Endothelial cell of umbilical vein (primary cell): Measurements from ENCODE around the gene ZNF77. TPM values are rescaled to one million over a fixed set of nuclear protein-coding genes. Genes with fewer than 3 reads are reported as not detected.

Source experiments
- BruUV-seq: library from RNA; stranded (reverse); fragments of 400-500 nt; replicated peaks from 2 replicates; lab custom pipeline; 2021; lab: Mats Ljungman, UMichigan
- CTCF ChIA-PET: fragments of 300-600, 350-600 bp; sonication (Branson Sonifier 250); formaldehyde crosslinking; loops from one replicate; lab custom pipeline; 2021; ENCODE audit warnings: antibody characterized with exemption, inconsistent platforms; lab: Charles Lee
- POLR2A ChIA-PET: fragments of 300-600, 350-600 bp; sonication (Branson Sonifier 250); formaldehyde crosslinking; loops from one replicate; lab custom pipeline; 2021; ENCODE audit warnings: antibody characterized with exemption, inconsistent platforms; lab: Charles Lee
- DNase-seq: peaks from one replicate; pipeline ENCODE4 v3.0.0-alpha.2; 2011; ENCODE audit warnings: low read depth, low spot score
- FAIRE-seq: peaks from 2 replicates; lab custom pipeline; 2011; peaks lifted over from hg19 to GRCh38; lab: Jason Lieb, UNC
- H2AFZ ChIP-seq: 2 replicates; pipeline ENCODE4 v1.6.0; 2012; ENCODE audit warnings: low read depth, low read length, control low read depth, inconsistent platforms
- H3K27ac ChIP-seq: 2 replicates; pipeline ENCODE4 v1.5.1; 2011; ENCODE audit warnings: low read depth, mild to moderate bottlenecking, control low read depth, low read length, moderate library complexity; ENCODE audit not compliant: insufficient read depth
- H3K27me3 ChIP-seq, 2 experiments: 2 replicates each; pipeline versions ENCODE4 v1.6.0 to v1.6.1; 2011; ENCODE audit warnings: low read length in 2 of 2, mixed read lengths in 1 of 2; ENCODE audit not compliant: control insufficient read depth in 2 of 2, insufficient read depth in 2 of 2
- H3K36me3 ChIP-seq, 2 experiments: 2 replicates in 1 of 2; 3 replicates in 1 of 2; pipeline ENCODE4 v1.5.1; 2011; ENCODE audit warnings: low read length in 2 of 2, mild to moderate bottlenecking in 1 of 2, moderate library complexity in 1 of 2; ENCODE audit not compliant: control insufficient read depth in 2 of 2, insufficient read depth in 2 of 2; ENCODE audit errors: extremely low read depth in 1 of 2
- H3K4me1 ChIP-seq: 3 replicates; pipeline ENCODE4 v1.5.1; 2011; ENCODE audit warnings: mild to moderate bottlenecking, low read length; ENCODE audit not compliant: control insufficient read depth, insufficient read depth; ENCODE audit errors: extremely low read depth
- H3K4me2 ChIP-seq: 2 replicates; pipeline ENCODE4 v1.6.1; 2011; ENCODE audit warnings: low read length, control low read depth, mixed read lengths; ENCODE audit not compliant: insufficient read depth
- H3K4me3 ChIP-seq, 3 experiments: fragments of 200-600 bp in 1 of 3; sonication (generic), shearing (Covaris generic) in 1 of 3; replicated peaks in 1 of 3; 2 replicates each; pipeline ENCODE4 v1.5.1; 2011 to 2016; ENCODE audit warnings: control low read depth in 3 of 3, low read length in 3 of 3, mild to moderate bottlenecking in 2 of 3, inconsistent platforms in 1 of 3, low read depth in 1 of 3, moderate library complexity in 1 of 3; ENCODE audit not compliant: insufficient read depth in 1 of 3
- H3K79me2 ChIP-seq: 2 replicates; pipeline ENCODE4 v1.6.0; 2012; ENCODE audit warnings: low read length, inconsistent platforms; ENCODE audit not compliant: control insufficient read depth, insufficient read depth
- H3K9ac ChIP-seq: replicated peaks from 2 replicates; pipeline ENCODE3; 2011; ENCODE audit warnings: low read length, control low read depth; ENCODE audit not compliant: insufficient read depth; ENCODE audit errors: extremely low read depth
- H3K9me1 ChIP-seq: replicated peaks from 3 replicates; pipeline ENCODE4 v1.6.0; 2011; ENCODE audit warnings: mild to moderate bottlenecking, low read length; ENCODE audit not compliant: control insufficient read depth, insufficient read depth; ENCODE audit errors: extremely low read depth
- H3K9me3 ChIP-seq: replicated peaks from 2 replicates; pipeline ENCODE4 v1.5.1; 2012; ENCODE audit warnings: low read length, inconsistent platforms; ENCODE audit not compliant: control insufficient read depth, insufficient read depth
- H4K20me1 ChIP-seq: replicated peaks from 2 replicates; pipeline ENCODE3; 2011; ENCODE audit warnings: mild to moderate bottlenecking, low read length; ENCODE audit not compliant: control insufficient read depth, insufficient read depth; ENCODE audit errors: extremely low read depth
- CTCF ChIP-seq, 2 donors: IDR thresholded peaks; 1 replicate in 1 of 2; 2 replicates in 1 of 2; pipeline ENCODE4 v1.5.1; 2011; ENCODE audit warnings: low read length in 2 of 2, mild to moderate bottlenecking in 2 of 2, moderate library complexity in 2 of 2, control low read depth in 1 of 2, inconsistent platforms in 1 of 2, low read depth in 1 of 2; ENCODE audit not compliant: insufficient read depth in 1 of 2; ENCODE audit errors: extremely low read depth in 1 of 2
- EZH2 ChIP-seq: IDR thresholded peaks from 2 replicates; pipeline ENCODE4 v1.6.1; 2012; ENCODE audit warnings: borderline replicate concordance, low read depth, mild to moderate bottlenecking, moderate library complexity, low read length, inconsistent platforms; ENCODE audit not compliant: severe bottlenecking
- FOS ChIP-seq: IDR thresholded peaks from 2 replicates; pipeline ENCODE4 v1.6.1; 2011; ENCODE audit warnings: mild to moderate bottlenecking, low read length, moderate library complexity, borderline replicate concordance; ENCODE audit not compliant: insufficient read depth
- GATA2 ChIP-seq: IDR thresholded peaks from 2 replicates; pipeline ENCODE4 v1.7.0; 2011; ENCODE audit warnings: low read depth, mild to moderate bottlenecking, moderate library complexity, mixed read lengths, low read length; ENCODE audit not compliant: insufficient read length, insufficient read depth
- JUN ChIP-seq: IDR thresholded peaks from 2 replicates; pipeline ENCODE4 v1.6.1; 2011; ENCODE audit warnings: borderline replicate concordance, low read depth; ENCODE audit not compliant: insufficient read length, insufficient read depth
- MAX ChIP-seq: IDR thresholded peaks from 2 replicates; pipeline ENCODE4 v1.6.1; 2011; ENCODE audit not compliant: insufficient read depth, insufficient read length
- MYC ChIP-seq: IDR thresholded peaks from one replicate; pipeline ENCODE4 v1.6.1; 2011; ENCODE audit warnings: mild to moderate bottlenecking, low read depth, low read length
- POLR2A ChIP-seq: IDR thresholded peaks from 2 replicates; pipeline ENCODE4 v1.6.1; 2012; ENCODE audit warnings: low read depth, mild to moderate bottlenecking, control low read depth, low read length
- POLR2AphosphoS5 ChIP-seq: IDR thresholded peaks from 2 replicates; pipeline ENCODE4 v1.6.1; 2012; ENCODE audit warnings: low read depth, mild to moderate bottlenecking, control low read depth, low read length, moderate library complexity; ENCODE audit not compliant: insufficient read depth
- dilution Hi-C: fragments of 300-500 bp; cut with MboI; formaldehyde crosslinking; loops from one replicate; pipeline ENCODE4 v1.15.0; 2019; ENCODE audit warnings: low sequenced_read_pairs; ENCODE audit not compliant: extremely low pct_ligation_motif_present
- intact Hi-C: fragments of 100-400 bp; cut with micrococcal nuclease; formaldehyde crosslinking; loops from one replicate; pipeline ENCODE4 v1.10.0; 2022
- polyA plus RNA-seq, 4 experiments: library from polyadenylated mRNA; depleted of rRNA in 3 of 4; stranded (reverse) in 3 of 4; unstranded in 1 of 4; fragments of >200 nt; gene quantifications; 2 replicates each; pipeline versions ENCODE4 v1.2.1 to v1.2.3, GENCODE V29; 2011 to 2012; ENCODE audit warnings: missing spikeins in 1 of 4
- total RNA-seq: library from RNA; stranded (reverse); gene quantifications from 2 replicates; pipeline ENCODE4 v1.2.3, GENCODE V29; 2021

The ZNF77 gene
- total and polyA plus RNA-seq, 2 donors (not counting 3 experiments of a cell fraction or from before 2014, with no cell fraction given): 5.9 to 10.2 TPM

- intact Hi-C loops (loop anchor here (1.0 kb wide), 5 partner anchors 114 to 201 kb away; no protein-coding TSS in a partner anchor), dilution Hi-C loops (no loop called here)
- Histone ChIP-seq H4K20me1 (no peaks in the 10 kb centered on the region), H3K4me2 (no peak overlapping the region), H2AFZ (no peak overlapping the region), H3K27ac (no peak overlapping the region), H3K4me3 (no peak overlapping the region), H3K79me2 (no peaks in the 10 kb centered on the region), H3K9me1 (no peaks in the 10 kb centered on the region), H3K9ac (no peak overlapping the region), H3K4me1 (no peaks in the 10 kb centered on the region), H3K9me3 (no peaks in the 10 kb centered on the region), H3K36me3 (no peaks in the 10 kb centered on the region), H3K27me3 (no peaks in the 10 kb centered on the region)
- FAIRE-seq (peak; percentile 99), DNase-seq (peak; percentile 89)
- no TSS peak for BruUV-seq
- ChIA-PET POLR2A (no interaction called here), CTCF (interaction anchor here (0.6 to 11.0 kb wide), 32 partner anchors 9 to 341 kb away, joined by 3 to 200 read pairs (median 4); partner anchors contain the start of gene TLE6)
- peak; percentile 51 to 52 for TF ChIP-seq CTCF (IDR thresholded peaks at IDR 0.05; ENCODE audit: extremely low read depth in 1 of 2, insufficient read depth in 1 of 2, low read depth in 1 of 2, low read length in 2 of 2)
- no peak for TF ChIP-seq FOS
- TF ChIP-seq JUN: peak; percentile 98
Measured at GRCh38 chr19:2962018-2962670, 17.4 kb upstream of the ZNF77 start.

GRCh38 chr19:2960120-2960519 lies 15.3 kb upstream of the ZNF77 start:
- Histone ChIP-seq H3K9me3 (no peaks in the 10 kb centered on the region), H3K36me3 (no peaks in the 10 kb centered on the region), H3K9ac (no peak overlapping the region), H3K79me2 (no peaks in the 10 kb centered on the region), H3K4me3 (no peak overlapping the region), H3K27me3 (no peaks in the 10 kb centered on the region), H3K4me2 (no peak overlapping the region), H4K20me1 (no peaks in the 10 kb centered on the region), H3K9me1 (no peaks in the 10 kb centered on the region), H3K4me1 (no peaks in the 10 kb centered on the region), H3K27ac (no peak overlapping the region), H2AFZ (no peak overlapping the region)
- POLR2A ChIA-PET: interaction anchor here (0.9 kb wide), 1 partner anchor 9 kb away, joined by 3 read pairs; no protein-coding TSS in a partner anchor
- FAIRE-seq (no peak), DNase-seq (no peak)
- CTCF ChIA-PET: interaction anchor here (1.0 to 11.0 kb wide), 8 partner anchors 9 to 251 kb away, joined by 3 to 200 read pairs (median 5); no protein-coding TSS in a partner anchor
- TF ChIP-seq POLR2AphosphoS5 (no peak), FOS (no peak), MAX (no peak), GATA2 (no peak), MYC (no peak), JUN (no peak), CTCF (IDR thresholded peaks at IDR 0.05; ENCODE audit: extremely low read depth in 1 of 2, insufficient read depth in 1 of 2, low read depth in 1 of 2, low read length in 2 of 2) (no peak), POLR2A (no peak), EZH2 (no peak)
- dilution Hi-C loops (no loop called here), intact Hi-C loops (no loop called here)
- BruUV-seq: no TSS peak
